Activated CD4-positive, alpha-beta T cell treated with anti-CD3 and anti-CD28 coated beads, Interleukin-2, amount 50 U/mL, for 24 hours (primary cell): ENCODE data around the gene GPR162.

ENCODE experiments used
- DNase-seq, 2 donors: peaks; one replicate each; pipeline ENCODE4 v3.0.0-alpha.2; 2020; ENCODE audit warnings: low read depth in 1 of 2, low spot score in 1 of 2

GPR162 gene, protein sequence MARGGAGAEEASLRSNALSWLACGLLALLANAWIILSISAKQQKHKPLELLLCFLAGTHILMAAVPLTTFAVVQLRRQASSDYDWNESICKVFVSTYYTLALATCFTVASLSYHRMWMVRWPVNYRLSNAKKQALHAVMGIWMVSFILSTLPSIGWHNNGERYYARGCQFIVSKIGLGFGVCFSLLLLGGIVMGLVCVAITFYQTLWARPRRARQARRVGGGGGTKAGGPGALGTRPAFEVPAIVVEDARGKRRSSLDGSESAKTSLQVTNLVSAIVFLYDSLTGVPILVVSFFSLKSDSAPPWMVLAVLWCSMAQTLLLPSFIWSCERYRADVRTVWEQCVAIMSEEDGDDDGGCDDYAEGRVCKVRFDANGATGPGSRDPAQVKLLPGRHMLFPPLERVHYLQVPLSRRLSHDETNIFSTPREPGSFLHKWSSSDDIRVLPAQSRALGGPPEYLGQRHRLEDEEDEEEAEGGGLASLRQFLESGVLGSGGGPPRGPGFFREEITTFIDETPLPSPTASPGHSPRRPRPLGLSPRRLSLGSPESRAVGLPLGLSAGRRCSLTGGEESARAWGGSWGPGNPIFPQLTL

DNA sequence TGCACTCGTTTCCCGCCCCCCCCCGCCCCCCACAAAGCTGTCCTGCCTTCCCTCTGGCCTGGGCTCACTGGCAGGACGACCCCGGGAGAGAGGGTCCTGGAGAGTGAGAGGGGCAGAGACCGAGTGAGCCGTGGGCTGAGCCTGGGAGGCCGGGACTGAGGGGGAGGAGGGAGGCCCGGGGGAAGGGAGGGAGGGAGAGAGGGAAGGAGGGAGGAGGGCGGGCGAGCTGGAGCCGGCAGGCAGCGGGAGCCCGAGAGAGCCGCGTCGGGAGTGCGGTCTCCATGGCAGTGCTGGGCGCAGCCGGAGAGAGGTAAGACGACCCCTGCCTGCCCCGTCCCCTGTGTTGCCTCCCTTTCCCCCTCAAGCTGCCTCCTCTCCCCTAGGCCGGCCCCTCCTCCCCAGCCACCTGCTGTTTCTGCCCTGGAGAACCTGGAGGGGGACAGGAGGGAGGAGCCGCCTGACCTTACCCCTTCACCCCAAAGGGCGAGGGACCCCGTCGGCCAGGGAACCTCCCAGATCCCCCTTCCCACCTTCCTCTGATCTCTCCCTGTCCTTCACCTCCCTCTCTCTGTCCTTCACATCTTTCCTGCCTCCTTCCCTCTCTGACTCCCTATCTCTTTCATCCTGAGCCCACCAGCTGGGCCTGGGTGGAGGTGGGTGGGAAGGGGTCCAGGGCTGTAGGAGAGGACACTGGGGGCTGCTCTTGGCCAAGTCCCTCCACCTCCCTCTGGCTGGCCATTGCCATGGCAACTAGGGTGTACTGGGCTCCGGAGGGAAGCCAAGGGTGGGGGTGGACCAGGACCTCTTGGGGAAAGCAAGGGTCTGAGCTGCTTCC is at the start of gene GPR162:
GPR162 (plus strand) TSS at position 231 of the 835 bp plus-strand sequence. CDS start 2,078 bp downstream, outside the sequence.
- no peak for DNase-seq

DNA sequence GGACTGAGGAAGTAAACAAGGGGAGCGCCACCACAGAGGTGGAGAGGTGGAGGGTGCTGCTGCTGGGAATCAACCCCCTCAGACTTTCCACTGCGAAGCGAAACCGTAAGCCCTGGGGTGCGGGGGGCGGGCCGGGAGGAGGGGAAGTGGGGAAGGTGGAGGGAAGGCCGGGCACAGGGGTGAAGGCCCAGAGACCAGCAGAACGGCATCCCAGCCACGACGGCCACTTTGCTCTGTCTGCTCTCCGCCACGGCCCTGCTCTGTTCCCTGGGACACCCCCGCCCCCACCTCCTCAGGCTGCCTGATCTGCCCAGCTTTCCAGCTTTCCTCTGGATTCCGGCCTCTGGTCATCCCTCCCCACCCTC is 49.3 kb upstream of the GPR162 start, which contains the start of gene LAG3:
LAG3 (plus strand) TSS at position 190 of the 365 bp plus-strand sequence. CDS start 333 bp downstream, outside the sequence.
- DNase-seq = no peak

DNA sequence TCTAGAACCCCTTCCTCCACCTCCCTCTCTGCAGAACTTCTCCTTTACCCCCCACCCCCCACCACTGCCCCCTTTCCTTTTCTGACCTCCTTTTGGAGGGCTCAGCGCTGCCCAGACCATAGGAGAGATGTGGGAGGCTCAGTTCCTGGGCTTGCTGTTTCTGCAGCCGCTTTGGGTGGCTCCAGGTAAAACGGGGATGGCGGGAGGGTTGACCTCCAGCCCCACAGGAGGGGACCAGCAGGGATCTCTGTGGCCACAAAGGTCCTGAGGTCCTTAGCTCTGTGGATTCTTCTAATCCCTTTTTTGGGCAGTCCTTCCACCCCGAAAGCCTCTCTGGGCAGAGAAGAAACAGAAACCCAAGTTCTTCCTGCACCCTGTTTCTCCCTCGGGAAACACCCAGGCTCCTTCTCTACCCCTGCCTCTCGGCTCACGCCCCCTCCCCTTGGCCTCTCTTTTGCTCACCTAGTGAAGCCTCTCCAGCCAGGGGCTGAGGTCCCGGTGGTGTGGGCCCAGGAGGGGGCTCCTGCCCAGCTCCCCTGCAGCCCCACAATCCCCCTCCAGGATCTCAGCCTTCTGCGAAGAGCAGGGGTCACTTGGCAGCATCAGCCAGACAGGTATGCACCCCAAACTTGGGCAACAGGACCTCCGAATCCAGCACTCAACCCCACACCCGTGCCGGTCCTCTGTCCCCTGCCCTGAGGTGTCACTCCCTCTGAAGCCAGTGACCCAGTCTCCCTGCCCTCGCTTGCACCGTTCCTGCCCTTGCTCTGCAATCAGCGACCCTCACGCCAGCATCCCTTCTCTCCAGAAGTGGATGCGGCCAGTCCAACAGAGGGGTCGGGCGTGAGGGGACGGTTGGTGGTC is 48.7 kb upstream of the GPR162 start:
- no peak for DNase-seq

DNA sequence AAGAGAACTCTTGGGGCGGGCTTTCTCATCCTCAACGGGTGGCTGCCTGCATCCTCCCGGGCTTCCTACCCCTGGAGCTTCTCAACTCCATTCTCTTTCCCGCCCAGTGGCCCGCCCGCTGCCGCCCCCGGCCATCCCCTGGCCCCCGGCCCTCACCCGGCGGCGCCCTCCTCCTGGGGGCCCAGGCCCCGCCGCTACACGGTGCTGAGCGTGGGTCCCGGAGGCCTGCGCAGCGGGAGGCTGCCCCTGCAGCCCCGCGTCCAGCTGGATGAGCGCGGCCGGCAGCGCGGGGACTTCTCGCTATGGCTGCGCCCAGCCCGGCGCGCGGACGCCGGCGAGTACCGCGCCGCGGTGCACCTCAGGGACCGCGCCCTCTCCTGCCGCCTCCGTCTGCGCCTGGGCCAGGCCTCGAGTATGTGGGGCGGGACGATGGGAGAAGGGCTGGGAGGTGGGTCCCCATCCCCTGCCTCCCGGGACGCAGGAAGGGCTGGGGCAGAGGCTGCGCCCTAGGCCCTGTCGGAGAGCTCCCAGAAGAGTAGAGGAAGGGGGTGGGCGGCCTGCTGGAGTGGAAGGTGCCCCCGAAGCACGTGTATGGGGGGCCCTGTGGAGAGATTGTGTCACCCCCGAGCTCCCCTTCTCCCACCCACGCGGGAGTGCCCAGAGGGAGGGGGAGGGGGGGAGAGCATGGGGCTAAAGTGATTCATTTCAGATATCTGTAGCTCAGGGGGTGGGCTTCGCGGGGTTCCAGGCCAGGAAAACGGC is 47.9 kb upstream of the GPR162 start:
- DNase-seq = no peak

DNA sequence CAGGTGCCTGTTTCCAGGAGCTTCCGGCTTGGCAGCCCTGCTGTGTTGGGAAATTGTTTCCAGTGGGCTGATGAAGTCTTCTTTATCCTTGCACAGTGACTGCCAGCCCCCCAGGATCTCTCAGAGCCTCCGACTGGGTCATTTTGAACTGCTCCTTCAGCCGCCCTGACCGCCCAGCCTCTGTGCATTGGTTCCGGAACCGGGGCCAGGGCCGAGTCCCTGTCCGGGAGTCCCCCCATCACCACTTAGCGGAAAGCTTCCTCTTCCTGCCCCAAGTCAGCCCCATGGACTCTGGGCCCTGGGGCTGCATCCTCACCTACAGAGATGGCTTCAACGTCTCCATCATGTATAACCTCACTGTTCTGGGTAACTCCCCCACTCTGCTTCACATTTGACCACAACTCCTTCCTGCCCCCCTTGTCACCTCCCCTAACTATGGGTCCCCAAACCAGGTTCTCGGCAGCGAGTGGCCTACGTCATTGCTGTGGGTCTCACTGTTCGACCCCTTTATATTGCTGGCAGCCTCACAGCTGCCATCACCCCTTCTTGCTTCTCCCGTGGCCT is 47.0 kb upstream of the GPR162 start:
- DNase-seq = no peak

DNA sequence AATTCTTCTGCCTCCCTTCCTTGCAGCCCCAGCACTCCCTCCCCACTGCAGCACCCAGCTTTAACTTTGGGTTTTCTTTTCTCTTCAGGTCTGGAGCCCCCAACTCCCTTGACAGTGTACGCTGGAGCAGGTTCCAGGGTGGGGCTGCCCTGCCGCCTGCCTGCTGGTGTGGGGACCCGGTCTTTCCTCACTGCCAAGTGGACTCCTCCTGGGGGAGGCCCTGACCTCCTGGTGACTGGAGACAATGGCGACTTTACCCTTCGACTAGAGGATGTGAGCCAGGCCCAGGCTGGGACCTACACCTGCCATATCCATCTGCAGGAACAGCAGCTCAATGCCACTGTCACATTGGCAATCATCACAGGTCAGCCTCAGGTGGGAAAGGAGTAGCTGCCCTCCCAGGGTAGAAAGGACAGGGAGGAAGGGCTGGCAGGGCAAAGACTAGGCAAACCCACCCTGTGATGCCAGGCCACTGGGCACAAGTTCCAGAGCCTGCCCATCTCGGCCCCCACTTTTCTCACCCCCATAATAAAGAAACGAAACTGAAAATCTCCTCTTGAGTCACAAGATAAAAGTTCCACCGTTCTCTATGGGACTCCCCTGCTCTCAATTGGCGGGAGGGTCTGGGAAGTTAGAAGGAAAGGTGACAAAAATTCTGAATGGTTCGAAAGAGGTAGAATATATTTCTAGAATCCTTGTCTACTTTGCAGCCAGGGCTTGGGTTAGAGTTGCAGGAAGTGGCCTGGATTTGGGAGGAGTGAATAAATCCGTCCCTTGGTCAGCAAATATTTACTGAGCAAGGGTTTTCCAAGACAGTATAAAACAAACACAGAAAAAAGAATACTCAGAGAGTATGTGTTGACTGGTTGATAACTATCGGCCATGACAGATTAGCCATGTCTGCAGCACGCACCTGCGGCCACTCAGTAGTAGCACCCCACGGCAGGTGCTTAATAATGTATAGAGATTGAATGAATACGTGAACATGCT is 46.1 kb upstream of the GPR162 start:
- no peak for DNase-seq

DNA sequence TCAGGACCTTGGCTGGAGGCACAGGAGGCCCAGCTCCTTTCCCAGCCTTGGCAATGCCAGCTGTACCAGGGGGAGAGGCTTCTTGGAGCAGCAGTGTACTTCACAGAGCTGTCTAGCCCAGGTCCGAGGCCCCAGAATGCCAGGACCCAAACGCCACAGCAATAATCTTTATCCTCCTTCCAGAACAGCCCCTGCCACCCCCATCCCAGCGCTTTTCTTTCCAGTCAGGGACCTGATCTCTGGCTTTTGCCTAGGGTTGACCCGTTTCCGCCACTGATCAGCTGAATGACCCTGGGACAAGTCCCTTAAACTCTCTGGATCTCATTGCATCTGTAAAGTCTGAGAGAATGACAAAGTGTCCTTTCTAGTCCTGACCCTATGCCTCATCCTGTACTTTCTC is 44.2 kb upstream of the GPR162 start:
- DNase-seq = no peak

DNA sequence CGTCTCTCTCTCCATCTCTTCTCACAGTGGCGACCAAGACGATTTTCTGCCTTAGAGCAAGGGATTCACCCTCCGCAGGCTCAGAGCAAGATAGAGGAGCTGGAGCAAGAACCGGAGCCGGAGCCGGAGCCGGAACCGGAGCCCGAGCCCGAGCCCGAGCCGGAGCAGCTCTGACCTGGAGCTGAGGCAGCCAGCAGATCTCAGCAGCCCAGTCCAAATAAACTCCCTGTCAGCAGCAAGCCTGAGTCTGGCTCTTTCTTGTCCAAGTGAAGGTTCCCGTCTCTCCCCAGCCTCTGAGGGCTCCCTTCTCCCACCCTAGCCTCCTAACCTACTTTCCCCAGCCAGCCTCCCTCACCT is 43.4 kb upstream of the GPR162 start:
- DNase-seq = no peak

DNA sequence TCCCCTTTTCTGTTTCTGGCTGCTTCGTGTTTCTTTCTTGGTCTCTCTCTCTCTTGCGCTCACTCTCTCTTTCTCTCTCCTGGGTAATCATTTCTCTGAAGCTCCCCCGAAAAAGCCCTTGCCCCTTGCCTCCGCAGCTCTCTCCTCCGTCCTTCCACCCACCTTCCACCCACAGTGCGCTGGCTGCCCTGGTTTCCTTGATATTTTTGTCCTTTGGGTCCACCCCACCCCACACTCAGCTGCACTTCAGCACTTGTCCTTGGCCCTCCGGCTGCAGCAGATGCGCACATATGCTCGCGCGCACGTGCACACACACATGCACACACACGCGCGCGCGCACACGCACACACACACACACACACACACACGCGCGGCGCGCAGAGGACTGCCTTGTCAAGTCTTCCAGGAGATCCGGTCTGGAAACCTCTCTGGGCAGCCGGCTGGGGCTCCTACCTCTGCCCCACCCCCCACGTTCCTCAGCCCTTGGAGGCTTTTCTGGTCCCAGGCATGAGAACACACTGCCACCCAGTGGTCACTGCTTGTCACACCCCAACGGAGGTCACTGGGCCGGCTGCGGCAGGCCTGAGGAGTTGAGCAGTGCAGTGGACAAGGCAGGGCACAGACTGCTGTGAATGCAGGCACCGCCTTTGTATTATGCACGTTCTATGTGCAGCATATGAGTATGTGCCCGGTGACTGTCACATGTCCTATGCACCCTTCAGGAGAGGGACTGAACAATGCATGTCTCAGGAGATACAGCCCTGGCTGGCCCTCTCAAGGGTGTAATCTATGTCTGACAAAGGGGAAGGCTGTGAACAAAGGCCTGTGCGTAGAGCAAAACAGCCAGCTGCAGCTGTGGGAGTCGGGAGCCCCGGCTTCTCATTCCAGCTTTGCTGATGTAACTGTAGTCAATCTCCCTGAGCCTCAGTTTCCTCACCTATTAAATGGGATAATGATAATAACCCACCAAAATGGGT is 42.8 kb upstream of the GPR162 start:
- DNase-seq = peak; percentile 77 to 86

DNA sequence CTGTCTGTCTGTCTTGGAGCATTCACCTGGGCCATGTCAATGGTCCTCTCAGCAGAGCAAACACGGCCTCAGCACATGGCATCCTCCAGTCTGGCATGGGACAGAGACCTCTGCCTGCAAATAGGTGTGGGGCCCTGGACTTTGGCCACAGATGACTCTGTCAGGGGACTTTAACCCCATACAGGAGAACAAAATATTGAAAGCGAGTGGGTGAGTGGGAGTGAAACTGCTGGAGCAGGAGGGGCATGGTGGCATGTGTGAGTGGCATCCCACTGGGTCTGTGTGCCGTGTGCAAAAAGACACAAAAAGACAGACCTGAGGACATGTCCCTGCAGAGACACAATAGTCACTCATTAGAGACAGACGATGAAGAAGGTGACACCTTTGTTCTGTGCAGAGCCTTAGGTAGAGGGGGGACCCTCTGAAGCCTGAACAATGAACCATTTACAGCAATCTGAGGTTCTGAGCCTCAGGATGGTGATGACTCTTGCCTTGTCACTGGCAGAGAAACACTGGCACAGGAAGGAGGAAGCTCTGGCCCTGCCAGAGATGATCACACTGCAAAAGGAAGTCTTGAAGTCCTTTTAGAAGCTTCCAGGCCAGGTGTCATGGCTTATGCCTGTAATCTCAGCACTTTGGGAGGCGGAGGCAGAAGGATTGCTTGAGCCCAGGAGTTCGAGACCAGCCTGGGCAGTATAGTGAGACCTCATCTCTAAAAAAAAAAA is 41.8 kb upstream of the GPR162 start:
- DNase-seq = no peak

DNA sequence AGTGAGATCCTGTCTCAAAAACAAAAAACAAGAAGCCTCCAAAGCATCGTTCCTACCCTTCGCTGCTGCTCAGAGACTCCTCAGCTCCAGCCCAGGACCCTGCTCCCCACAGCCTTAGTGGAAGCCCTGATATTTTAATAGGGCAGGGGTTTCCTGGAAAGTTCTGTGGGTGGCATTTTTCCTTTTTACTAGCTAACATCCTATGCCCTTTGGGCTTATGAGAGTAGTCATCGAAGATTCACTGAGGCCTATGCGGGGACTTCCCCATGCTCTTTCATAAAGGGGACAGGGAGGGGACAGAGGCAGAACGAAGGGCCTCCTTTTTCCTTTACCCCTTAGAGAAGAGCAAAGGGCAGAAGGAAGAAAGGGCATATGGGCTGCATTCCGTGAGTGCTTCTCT is 41.0 kb upstream of the GPR162 start:
- no peak for DNase-seq

DNA sequence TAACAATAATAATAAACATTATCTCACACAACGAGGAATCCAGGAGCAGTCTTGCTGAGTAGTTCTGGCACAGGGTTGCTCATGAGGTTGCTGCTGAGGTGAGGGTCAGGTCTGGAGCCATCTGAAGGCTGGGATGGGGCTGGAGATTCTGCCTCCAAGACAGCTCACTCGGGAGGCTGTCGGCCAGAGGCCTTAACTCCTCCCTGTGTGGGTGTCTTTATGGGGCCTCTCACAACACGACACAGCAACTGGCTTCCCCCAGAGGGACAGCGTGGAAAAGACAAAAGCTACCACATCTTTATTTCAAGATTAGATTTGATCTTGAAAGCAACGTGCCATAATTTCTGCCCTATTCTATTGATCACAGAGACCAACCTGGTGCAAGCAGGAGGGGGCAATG is 39.5 kb upstream of the GPR162 start:
- no peak for DNase-seq

DNA sequence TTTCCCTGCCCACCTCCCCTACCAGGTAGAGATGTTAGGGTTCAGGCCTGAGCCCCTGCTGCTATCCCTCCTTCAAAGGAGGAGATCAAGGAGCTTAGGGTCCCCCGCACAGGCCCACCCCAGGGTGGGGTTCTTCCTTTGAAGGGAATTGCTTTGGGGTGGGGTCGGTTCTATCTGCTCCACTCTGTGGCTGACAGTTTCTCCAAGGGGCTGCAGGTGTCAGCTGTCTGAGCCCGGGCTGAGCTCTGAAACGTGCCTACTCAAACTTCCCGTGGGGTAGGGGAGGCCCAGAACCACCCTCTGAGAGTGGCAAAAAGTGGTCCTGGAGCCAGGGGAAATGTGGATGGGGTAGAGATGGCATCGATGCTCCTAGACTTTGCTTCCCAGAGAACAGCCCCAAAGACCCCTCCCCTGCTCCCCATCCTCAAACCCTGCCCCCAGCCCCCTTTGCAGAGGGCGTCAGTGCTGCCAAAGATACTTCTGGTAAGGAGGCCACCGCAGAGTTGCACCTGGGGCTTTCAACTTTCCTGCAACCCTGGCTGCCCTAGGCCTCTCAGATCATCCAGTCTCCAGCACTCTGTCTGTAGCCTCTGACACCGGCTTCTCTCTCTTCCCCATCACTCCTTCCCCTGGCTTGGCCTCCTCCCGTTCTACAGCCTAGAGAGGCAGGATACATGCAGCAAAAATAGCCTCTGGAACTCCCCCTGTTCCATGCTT is 38.6 kb upstream of the GPR162 start:
- no peak for DNase-seq

DNA sequence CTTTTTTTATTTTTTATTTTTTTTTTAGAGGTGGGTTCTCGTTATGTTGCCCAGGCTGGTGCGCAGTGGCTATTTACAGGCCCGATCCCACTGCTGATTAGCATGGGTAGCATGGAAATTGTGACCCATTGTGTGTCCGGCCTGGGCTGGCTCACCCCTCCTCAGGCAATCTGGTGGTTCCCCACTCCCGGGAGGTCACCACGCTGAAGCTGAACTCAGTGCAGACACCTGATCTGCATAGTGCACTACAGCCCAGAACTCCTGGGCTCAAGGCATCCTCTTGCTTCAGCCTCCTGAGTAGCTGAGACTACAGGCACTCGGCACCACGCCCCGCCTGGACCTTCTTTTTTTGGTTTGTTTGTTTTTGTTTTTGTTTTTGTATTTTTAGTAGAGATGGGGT is 37.8 kb upstream of the GPR162 start:
- no peak for DNase-seq

DNA sequence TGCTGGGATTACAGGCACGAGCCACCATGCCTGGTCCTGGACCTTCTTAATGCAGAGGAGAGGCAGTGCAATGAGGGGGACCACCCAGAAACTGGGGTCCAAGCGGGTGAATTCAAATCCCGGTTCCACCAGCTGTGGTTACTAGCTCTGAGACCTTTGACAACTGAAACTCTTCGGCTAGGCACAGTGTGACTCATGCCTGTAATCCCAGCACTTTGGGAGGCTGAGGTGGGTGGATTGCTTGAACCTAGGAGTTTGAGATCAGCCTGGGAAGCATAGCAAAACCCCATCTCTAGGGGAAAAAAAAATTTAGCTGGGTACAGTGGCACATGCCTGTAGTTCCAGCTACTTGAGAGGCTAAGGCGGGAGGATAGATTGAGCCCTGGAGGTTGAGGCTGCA is 37.3 kb upstream of the GPR162 start:
- no peak for DNase-seq

DNA sequence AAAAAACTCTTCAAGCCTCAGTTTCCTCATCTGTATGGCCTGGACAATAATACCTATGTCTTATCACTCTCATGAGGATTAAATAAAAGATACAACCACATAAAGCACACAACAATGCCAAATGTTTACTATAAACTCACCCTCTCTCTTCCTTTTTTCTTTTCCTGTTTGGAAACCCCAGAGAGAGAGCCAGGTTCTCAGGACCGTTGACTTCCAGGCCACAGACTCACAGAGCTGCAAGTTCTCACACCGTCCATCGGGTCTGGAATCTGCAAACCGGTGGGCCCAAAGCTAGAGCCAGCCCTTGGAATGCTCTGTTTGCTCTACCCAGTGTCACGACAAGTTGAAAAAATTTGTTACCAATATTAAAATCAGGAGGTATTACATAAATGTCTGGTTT is 36.9 kb upstream of the GPR162 start:
- no peak for DNase-seq
